GM18508 (cell line): ENCODE measurements around the gene LPIN1.

ENCODE experiments used
- ATAC-seq: cut with Tn5 transposase; IDR thresholded peaks from one replicate; pipeline ENCODE4 v1.9.1; 2021; ENCODE audit warnings: moderate number of reproducible peaks; ENCODE audit not compliant: insufficient read depth, unreplicated experiment

Gene LPIN1, protein sequence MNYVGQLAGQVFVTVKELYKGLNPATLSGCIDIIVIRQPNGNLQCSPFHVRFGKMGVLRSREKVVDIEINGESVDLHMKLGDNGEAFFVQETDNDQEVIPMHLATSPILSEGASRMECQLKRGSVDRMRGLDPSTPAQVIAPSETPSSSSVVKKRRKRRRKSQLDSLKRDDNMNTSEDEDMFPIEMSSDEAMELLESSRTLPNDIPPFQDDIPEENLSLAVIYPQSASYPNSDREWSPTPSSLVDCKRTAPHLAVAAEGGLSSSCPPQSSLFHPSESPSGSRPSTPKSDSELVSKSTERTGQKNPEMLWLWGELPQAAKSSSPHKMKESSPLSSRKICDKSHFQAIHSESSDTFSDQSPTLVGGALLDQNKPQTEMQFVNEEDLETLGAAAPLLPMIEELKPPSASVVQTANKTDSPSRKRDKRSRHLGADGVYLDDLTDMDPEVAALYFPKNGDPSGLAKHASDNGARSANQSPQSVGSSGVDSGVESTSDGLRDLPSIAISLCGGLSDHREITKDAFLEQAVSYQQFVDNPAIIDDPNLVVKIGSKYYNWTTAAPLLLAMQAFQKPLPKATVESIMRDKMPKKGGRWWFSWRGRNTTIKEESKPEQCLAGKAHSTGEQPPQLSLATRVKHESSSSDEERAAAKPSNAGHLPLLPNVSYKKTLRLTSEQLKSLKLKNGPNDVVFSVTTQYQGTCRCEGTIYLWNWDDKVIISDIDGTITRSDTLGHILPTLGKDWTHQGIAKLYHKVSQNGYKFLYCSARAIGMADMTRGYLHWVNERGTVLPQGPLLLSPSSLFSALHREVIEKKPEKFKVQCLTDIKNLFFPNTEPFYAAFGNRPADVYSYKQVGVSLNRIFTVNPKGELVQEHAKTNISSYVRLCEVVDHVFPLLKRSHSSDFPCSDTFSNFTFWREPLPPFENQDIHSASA

GRCh38 chr2:11746376-11746806, at the start of gene LPIN1:
Gene LPIN1 (plus strand): TSS chr2:11746632. CDS start chr2:11765542, 18,910 bp downstream.
- ATAC-seq = no peak

- no peak for ATAC-seq
Observed at GRCh38 chr2:11696736-11697102, 49.7 kb upstream of the LPIN1 start.

DNA sequence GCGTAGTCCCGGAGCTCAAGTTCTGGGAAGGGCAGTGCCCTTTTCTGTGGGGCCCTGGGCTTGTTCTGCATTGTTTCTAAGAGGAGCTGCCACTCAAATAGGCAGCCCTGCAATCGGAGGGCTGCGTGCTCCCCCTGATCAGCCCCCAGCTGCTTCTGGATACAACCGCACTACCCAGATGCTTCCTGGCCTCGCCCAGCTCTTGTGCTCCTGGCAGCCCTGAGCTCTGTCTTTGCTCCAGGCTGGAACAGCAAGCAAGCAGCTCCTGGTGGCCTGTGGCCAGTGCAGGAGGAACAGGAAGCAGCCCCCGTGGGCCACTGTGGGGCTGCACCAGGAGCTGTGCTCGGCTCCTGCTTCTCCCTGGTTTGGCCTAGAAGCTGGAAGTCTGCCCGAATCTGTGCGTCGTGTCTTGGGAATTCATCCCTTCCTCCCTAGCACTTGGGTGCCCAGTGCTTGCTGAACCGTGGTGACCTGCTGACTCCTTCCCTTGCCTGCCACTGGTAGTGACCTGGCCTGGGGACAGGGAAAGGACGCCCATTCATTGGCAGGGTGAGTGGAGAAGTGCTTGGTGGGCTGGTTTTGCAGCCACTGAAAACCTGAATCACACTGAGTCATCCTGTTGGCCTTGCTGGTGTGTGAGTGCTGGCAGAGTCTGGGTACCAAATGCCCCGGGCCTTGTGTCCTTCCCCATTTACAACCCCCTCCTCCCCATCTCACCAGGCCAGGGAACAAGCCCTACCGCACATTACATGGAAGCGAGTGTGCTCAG, 49.1 kb upstream of the LPIN1 start:
- ATAC-seq = no peak

GRCh38 chr2:11698009-11698922, 48.2 kb upstream of the LPIN1 start:
- no peak for ATAC-seq

GRCh38 chr2:11699686-11700670, 46.5 kb upstream of the LPIN1 start:
- ATAC-seq = no peak

GRCh38 chr2:11701206-11701605, 45.2 kb upstream of the LPIN1 start:
- no peak for ATAC-seq

DNA sequence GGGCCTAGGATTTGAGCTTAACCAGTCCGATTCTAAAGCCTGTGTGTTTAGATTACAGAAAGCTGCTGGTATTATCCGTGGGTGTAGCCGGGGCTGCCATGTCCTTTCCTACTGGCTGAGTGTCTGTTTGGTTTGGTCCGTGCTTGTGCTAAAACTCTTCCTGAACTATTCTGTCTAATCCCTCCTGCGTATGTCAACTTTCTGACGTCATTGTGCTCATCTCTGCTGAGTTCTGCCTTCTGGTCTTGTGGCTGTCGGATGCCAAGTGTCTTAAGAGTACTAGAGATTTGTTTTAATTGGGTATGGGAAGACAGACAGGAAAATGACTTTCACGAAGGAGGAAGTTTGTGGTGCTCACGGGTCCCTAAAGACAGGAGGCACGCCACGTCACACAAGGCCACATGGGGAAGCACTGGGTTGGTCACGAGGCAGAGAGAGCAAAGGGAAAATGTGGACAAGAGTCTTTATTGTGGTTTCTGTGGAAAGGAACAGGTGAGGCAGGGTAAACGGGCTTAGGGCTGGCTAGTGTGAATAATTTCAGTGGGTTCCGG, 44.6 kb upstream of the LPIN1 start:
- ATAC-seq = no peak

DNA sequence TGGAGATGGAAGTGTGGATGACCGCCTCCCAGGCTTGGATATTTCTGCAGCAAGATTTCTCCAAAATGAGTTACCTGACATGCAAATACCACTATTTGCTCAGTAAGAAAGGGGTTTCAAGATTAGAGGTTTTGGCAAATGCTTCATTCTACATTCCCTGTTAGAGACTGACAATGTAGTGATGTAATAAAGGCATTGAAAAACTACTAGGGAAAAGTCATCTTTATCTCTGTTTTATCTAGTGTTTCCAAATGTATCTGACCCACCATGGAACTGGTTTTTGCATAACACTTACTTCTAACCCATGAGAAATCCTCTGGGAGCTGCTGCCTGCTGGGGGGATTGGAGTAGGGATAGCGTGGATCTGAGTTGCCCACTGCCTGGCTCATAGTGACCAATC, 43.5 kb upstream of the LPIN1 start:
- no peak for ATAC-seq

DNA sequence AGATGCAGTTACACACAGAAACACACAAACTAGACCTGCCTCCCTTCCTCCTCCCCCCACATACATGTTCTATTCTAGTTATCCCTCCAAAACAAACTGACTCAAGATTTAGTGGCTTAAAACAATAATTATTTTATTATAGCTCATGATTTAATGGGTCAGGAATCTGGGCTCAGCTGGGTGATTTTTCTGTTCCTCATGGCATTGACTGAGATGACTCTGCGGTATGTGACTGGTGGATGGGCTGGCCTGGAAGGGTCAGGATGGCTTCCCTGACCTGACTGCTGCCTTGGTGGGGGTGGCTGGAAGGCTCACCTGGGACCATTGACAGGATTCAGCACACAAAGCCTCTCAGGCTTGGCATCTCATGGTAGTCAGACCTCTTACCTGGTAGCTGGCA, 42.7 kb upstream of the LPIN1 start:
- no peak for ATAC-seq

DNA sequence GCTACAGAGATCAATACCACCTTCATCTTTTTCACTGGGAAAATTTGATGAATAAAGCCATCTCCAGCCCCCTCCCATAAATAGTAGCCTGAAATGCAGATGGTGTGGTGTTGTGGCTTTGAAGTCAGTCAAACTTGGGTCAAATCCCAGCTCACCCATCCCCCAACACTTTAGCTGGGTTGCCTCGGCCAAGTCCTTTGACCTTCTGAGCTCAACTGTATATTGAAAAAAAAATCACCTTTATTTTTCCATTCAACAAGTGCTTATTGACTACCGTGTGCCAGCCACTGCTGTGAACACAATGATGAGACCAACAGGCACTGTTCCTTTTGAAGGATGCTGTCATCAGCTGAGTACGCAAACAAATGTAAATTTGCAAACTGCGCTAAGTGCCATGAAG, 41.4 kb upstream of the LPIN1 start:
- no peak for ATAC-seq

DNA sequence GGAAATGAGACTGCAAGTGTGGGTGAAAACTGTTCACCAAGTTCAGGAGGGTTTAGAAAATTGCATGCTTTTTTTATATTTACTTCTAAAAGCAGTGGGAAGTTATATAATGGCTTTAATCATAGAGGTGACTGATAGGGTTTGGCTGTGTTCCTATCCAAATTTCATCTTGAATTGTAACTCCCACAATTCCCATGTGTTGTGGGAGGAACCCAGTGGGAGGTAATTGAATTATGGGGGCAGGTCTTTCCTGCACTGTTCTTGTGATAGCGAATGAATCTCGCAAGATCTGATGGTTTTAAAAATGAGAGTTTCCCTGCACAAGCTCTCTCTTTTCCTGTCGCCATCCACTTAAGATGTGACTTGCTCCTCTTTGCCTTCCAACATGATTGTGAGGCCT, 40.7 kb upstream of the LPIN1 start:
- no peak for ATAC-seq

GRCh38 chr2:11708106-11708505, 38.3 kb upstream of the LPIN1 start:
- ATAC-seq = no peak

DNA sequence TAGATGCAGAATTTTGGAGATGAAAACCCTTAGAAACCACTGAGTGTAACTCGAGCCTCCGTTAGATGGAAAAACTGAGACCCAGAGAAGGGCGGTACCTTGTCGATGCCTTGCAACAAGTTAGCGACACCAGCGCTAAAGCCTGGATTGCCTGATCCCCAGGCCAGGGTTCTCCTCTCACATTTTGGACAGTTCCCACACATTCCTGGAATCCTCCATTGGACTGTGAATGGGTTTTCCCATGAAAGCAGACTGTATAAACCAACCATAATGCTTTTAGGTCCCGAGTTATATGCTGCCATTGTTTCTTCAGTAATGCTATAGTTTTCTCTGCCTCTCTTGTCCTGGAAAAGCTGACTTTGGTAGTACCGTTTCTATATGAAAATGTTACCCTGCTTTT, 37.1 kb upstream of the LPIN1 start:
- no peak for ATAC-seq

DNA sequence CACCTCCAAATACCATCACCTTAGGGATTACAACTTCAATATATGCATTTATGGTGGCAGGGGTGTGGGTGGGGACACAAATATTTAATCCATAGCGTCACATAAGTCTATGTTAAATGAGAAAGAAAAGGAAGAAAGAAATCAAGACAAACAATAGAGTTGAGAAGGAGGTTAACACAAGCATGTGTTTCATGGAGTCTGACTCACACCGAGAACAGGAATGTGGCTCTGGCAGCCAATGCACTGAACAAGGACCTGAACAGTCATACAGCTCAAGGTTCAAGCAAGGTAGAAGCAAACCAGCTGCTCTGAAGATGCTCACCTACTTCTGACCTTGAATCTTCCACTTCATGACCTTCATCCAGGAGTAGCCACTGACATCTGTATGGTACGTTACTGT, 36.2 kb upstream of the LPIN1 start:
- no peak for ATAC-seq

- no peak for ATAC-seq
Observed at GRCh38 chr2:11710632-11711353, 35.6 kb upstream of the LPIN1 start.

- ATAC-seq = no peak
Observed at GRCh38 chr2:11711354-11711716, 35.1 kb upstream of the LPIN1 start.

DNA sequence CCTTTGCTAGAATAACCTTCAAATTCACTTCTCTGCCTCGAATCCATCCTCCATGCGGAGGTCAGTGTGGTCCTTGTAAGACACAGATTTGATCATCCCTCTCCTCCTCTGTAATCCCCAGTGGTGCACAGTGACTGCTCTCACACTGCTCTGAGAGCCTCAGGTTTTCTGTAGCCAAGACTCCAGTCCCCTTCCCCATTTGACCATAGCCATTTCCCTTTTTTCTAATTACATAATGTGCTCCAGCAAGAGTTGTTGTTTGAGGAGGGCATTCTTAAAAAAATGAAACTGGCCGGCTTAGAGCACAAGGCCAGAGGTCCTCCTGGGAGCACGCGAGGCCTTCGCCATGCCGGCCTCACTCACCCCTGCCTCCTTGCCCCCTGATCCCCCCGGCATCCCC, 34.7 kb upstream of the LPIN1 start:
- ATAC-seq = no peak

DNA sequence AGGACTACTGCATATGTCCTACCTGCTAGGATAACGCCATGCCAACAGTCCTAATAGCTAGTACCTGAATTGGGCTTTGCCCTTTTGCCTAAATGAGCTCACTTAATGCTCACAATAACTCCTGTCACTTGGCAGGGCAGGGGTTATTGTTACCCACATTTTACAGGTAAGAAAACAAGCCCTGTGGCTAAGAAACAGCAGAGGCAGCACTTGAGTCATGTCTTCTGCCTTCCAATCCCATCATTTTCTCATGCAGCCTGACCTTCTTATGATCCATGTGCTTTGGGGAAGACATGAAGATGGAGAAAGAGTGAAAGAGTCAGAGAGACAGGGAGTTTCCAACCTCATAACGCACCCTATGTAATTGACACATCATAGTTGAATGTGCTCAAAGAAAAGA, 33.6 kb upstream of the LPIN1 start:
- ATAC-seq = no peak
